Activated T-helper 17 cell treated with anti-CD3 and anti-CD28 coated beads, Interleukin-2, amount 50 U/mL, for 72 hours (primary cell): ENCODE measurements around the gene ADORA1. TPM values are rescaled to one million over a fixed set of nuclear protein-coding genes. Genes with fewer than 3 reads are reported as not detected.

Experiments used
- ATAC-seq: fragments of 150-1000 bp; cut with Tn5 transposase; replicated peaks from 2 replicates; pipeline ENCODE4 v1.10.0; 2021; ENCODE audit warnings: mild to moderate bottlenecking, moderate library complexity
- H3K27ac Mint-ChIP-seq: one replicate; pipeline ENCODE4 v1.8.0; 2022; ENCODE audit warnings: mixed read lengths
- H3K27me3 Mint-ChIP-seq: one replicate; pipeline ENCODE4 v1.8.0; 2022; ENCODE audit warnings: mixed read lengths
- H3K36me3 Mint-ChIP-seq: one replicate; pipeline ENCODE4 v1.8.0; 2022; ENCODE audit warnings: low read depth, mild to moderate bottlenecking, mixed read lengths
- H3K4me1 Mint-ChIP-seq: one replicate; pipeline ENCODE4 v1.8.0; 2022; ENCODE audit warnings: mixed read lengths
- H3K4me3 Mint-ChIP-seq: one replicate; pipeline ENCODE4 v1.8.0; 2022; ENCODE audit warnings: mild to moderate bottlenecking, mixed read lengths
- H3K9me3 Mint-ChIP-seq: one replicate; pipeline ENCODE4 v1.8.0; 2022; ENCODE audit warnings: mixed read lengths
- total RNA-seq, 2 donors: library from RNA; stranded (reverse); gene quantifications; one replicate each; pipeline ENCODE4 v1.2.3, GENCODE V29; 2022

Gene ADORA1
- total RNA-seq, 2 donors from 2014 or later: not detected

GRCh38 chr1:203214871-203215270 lies 87.3 kb downstream of the ADORA1 start:
- Mint-ChIP-seq H3K4me1 (no peaks in the 10 kb centered on the region), H3K9me3 (no peaks in the 10 kb centered on the region), H3K36me3 (no peaks in the 10 kb centered on the region), H3K27ac (no peak overlapping the region), H3K27me3 (peaks cover 4% of the 10 kb centered on the region), H3K4me3 (no peak overlapping the region)
- ATAC-seq: no peak

GRCh38 chr1:203215573-203215972 lies 88.0 kb downstream of the ADORA1 start:
- no peak overlapping the region for H3K27ac Mint-ChIP-seq
- no peaks in the 10 kb centered on the region for H3K4me1 Mint-ChIP-seq
- no peaks in the 10 kb centered on the region for H3K9me3 Mint-ChIP-seq
- H3K36me3 Mint-ChIP-seq: no peaks in the 10 kb centered on the region
- H3K27me3 Mint-ChIP-seq: peaks cover 4% of the 10 kb centered on the region
- H3K4me3 Mint-ChIP-seq: no peak overlapping the region
- no peak for ATAC-seq

GRCh38 chr1:203216274-203217138 lies 89.0 kb downstream of the ADORA1 start:
- Mint-ChIP-seq H3K36me3 (no peaks in the 10 kb centered on the region), H3K4me1 (no peaks in the 10 kb centered on the region), H3K9me3 (no peaks in the 10 kb centered on the region), H3K4me3 (no peak overlapping the region), H3K27me3 (peaks cover 4% of the 10 kb centered on the region), H3K27ac (no peak overlapping the region)
- peak; percentile 69 for ATAC-seq

Other genes with a start within 250 kb of the ADORA1 start
- gene RABIF, start 238.6 kb upstream of the ADORA1 start, total RNA-seq: 10 to 100 TPM in 1 of 2 donors, 1 to 10 TPM in 1; 9.2 to 15.6 TPM
- 10 to 100 TPM; 31.6 to 34.1 TPM for gene KLHL12, start 200.5 kb upstream of the ADORA1 start, total RNA-seq
- 100 to 1,000 TPM in 1 of 2 donors, 10 to 100 TPM in 1; 71.0 to 102 TPM for gene ADIPOR1, start 169.4 kb upstream of the ADORA1 start, total RNA-seq
- 10 to 100 TPM; 19.6 to 19.7 TPM for gene CYB5R1, start 160.5 kb upstream of the ADORA1 start, total RNA-seq
- 10 to 100 TPM; 50.1 to 62.6 TPM for gene TMEM183A, start 120.4 kb upstream of the ADORA1 start, total RNA-seq
- gene PPFIA4, start 101.2 kb upstream of the ADORA1 start, total RNA-seq: 100 to 1,000 TPM in 1 of 2 donors, 10 to 100 TPM in 1; 38.1 to 244 TPM
- gene MYOG, start 41.7 kb upstream of the ADORA1 start, total RNA-seq: not detected
- gene MYBPH, start 48.1 kb downstream of the ADORA1 start, total RNA-seq: not detected
- not detected for gene CHI3L1, start 59.0 kb downstream of the ADORA1 start, total RNA-seq
- 1 to 10 TPM; 2.8 to 6.7 TPM for gene CHIT1, start 101.9 kb downstream of the ADORA1 start, total RNA-seq
- gene BTG2, start 177.8 kb downstream of the ADORA1 start, total RNA-seq: 100 to 1,000 TPM in 1 of 2 donors, 10 to 100 TPM in 1; 91.3 to 340 TPM
- under 1 TPM in 1 of 2 donors, not detected in 1; 0.26 TPM for gene FMOD, start 223.4 kb downstream of the ADORA1 start, total RNA-seq